Cardiac muscle cell (in vitro differentiated cells and primary cell): ENCODE measurements around the gene RNF39. TPM values are rescaled to one million over a fixed set of nuclear protein-coding genes. Genes with fewer than 3 reads are reported as not detected.
"Not testable (repeated sequence)": the region's sequence is repeated elsewhere in the genome, so short reads cannot be mapped to it uniquely, and the experiment has no call there.

Experiments
- DNase-seq, 2 donors: peaks; one replicate each; pipeline versions ENCODE4 v3.0.0 to v3.0.0-alpha.2; 2010 to 2017; ENCODE audit warnings: low read depth in 1 of 2, low spot score in 1 of 2
- H3K27ac ChIP-seq: fragments of 200-600 bp; sonication (generic); 2 replicates; pipeline ENCODE4 v1.5.1; 2016
- H3K27me3 ChIP-seq: fragments of 200-600 bp; sonication (generic); 2 replicates; pipeline ENCODE4 v1.6.0; 2016; ENCODE audit warnings: control low read depth
- H3K36me3 ChIP-seq: fragments of 200-600 bp; sonication (generic); 2 replicates; pipeline ENCODE4 v1.5.1; 2016; ENCODE audit warnings: control low read depth
- H3K4me1 ChIP-seq: fragments of 200-600 bp; sonication (generic); 2 replicates; pipeline ENCODE4 v1.8.1; 2017; ENCODE audit warnings: low read depth, mild to moderate bottlenecking, mixed run types
- H3K4me3 ChIP-seq: fragments of 200-600 bp; sonication (generic); 2 replicates; pipeline ENCODE4 v1.5.1; 2016; ENCODE audit warnings: mild to moderate bottlenecking
- H3K9me3 ChIP-seq: fragments of 200-600 bp; sonication (generic); 2 replicates; pipeline ENCODE4 v1.5.1; 2017; ENCODE audit warnings: low read depth, mild to moderate bottlenecking, control low read depth
- polyA plus RNA-seq: library from polyadenylated mRNA; unstranded; fragments of >200 nt; fragmentation: Nextera tagmentation; extraction: Ambion mirVana; gene quantifications from 2 replicates; pipeline ENCODE4 v1.2.1, GENCODE V29; 2016
- total RNA-seq: library from RNA; depleted of rRNA; stranded (reverse); fragments of >200 nt; gene quantifications from 2 replicates; pipeline ENCODE4 v1.2.3, GENCODE V29; 2016
- TF ChIP-seq, protein P1 (sequence below): IDR thresholded peaks from 2 replicates; pipeline ENCODE4 v1.5.1; 2012; ENCODE audit warnings: low read depth, mild to moderate bottlenecking, low read length

RNF39 gene, protein sequence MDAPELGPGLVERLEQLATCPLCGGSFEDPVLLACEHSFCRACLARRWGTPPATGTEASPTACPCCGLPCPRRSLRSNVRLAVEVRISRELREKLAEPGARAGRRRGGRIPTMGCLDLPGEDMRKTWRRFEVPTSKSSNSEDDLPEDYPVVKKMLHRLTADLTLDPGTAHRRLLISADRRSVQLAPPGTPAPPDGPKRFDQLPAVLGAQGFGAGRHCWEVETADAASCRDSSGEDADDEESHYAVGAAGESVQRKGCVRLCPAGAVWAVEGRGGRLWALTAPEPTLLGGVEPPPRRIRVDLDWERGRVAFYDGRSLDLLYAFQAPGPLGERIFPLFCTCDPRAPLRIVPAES
- total RNA-seq (not detected in 2 replicates), polyA plus RNA-seq (0.46 and 0.90 TPM in 2 replicates)

DNA sequence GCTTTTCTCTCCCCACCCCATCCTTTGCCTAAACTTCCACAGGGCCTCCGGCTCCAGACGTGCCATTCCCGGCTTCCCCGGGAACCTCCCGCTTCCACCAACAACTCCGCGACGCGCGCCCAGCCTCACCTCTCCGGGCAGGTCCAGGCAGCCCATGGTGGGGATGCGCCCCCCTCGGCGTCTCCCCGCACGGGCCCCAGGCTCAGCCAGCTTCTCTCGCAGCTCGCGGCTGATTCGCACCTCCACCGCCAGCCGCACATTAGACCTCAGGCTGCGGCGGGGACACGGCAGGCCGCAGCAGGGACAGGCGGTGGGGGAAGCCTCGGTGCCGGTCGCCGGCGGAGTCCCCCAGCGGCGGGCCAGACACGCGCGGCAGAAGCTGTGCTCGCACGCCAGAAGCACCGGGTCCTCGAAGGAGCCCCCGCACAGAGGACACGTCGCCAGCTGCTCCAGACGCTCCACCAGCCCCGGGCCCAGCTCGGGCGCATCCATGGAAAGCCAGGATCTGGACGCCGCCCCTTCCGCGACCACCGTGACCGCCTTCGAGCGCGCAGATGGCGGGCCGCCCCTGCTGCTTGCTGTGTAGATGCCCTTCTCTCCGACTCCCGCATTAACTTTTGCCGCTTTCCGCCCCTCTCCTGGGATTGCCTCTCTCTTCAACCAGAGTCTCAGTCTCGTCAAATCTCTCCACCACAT is at the start of gene RNF39:
Gene RNF39, minus strand, starts transcription at position 676 of the 696 bp plus-strand sequence. Its CDS starts 184 bp downstream, at position 492.
- no peak within 1 kb of the TSS for H3K27ac ChIP-seq
- H3K9me3 ChIP-seq = no peaks in the 10 kb centered on the region
- DNase-seq = no peak
- H3K27me3 ChIP-seq = peaks cover 99% of the 10 kb centered on the region
- peak within 1 kb of the TSS; percentile 4 for H3K4me3 ChIP-seq
- no peaks in the 10 kb centered on the region for H3K36me3 ChIP-seq
- TF ChIP-seq, protein P1, sequence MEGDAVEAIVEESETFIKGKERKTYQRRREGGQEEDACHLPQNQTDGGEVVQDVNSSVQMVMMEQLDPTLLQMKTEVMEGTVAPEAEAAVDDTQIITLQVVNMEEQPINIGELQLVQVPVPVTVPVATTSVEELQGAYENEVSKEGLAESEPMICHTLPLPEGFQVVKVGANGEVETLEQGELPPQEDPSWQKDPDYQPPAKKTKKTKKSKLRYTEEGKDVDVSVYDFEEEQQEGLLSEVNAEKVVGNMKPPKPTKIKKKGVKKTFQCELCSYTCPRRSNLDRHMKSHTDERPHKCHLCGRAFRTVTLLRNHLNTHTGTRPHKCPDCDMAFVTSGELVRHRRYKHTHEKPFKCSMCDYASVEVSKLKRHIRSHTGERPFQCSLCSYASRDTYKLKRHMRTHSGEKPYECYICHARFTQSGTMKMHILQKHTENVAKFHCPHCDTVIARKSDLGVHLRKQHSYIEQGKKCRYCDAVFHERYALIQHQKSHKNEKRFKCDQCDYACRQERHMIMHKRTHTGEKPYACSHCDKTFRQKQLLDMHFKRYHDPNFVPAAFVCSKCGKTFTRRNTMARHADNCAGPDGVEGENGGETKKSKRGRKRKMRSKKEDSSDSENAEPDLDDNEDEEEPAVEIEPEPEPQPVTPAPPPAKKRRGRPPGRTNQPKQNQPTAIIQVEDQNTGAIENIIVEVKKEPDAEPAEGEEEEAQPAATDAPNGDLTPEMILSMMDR = no peak
- no peaks in the 10 kb centered on the region for H3K4me1 ChIP-seq

DNA sequence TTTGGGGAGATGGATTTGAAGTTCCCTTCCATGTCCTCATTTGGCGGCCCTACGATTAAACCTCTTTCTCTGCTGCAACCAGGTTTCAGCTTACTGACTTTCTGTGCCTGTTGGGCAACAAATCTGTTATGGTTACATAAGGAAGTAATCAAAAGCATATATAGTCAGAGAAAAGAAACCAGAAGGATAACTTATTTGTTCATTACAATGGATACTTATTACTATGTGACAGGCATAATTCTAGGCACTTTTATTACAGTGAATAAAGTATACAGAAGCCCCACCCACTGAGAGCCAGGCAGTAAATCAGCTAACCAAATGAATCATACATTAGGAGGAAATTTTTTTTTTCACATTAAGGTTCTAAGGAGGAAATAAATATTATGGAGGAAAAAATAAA is 46.9 kb upstream of the RNF39 start:
- Histone ChIP-seq H3K9me3 (no peaks in the 10 kb centered on the region), H3K36me3 (no peaks in the 10 kb centered on the region), H3K4me3 (no peak overlapping the region), H3K4me1 (no peaks in the 10 kb centered on the region), H3K27me3 (peaks cover 59% of the 10 kb centered on the region), H3K27ac (no peak overlapping the region)
- TF ChIP-seq, protein P1 = no peak
- DNase-seq = no peak

DNA sequence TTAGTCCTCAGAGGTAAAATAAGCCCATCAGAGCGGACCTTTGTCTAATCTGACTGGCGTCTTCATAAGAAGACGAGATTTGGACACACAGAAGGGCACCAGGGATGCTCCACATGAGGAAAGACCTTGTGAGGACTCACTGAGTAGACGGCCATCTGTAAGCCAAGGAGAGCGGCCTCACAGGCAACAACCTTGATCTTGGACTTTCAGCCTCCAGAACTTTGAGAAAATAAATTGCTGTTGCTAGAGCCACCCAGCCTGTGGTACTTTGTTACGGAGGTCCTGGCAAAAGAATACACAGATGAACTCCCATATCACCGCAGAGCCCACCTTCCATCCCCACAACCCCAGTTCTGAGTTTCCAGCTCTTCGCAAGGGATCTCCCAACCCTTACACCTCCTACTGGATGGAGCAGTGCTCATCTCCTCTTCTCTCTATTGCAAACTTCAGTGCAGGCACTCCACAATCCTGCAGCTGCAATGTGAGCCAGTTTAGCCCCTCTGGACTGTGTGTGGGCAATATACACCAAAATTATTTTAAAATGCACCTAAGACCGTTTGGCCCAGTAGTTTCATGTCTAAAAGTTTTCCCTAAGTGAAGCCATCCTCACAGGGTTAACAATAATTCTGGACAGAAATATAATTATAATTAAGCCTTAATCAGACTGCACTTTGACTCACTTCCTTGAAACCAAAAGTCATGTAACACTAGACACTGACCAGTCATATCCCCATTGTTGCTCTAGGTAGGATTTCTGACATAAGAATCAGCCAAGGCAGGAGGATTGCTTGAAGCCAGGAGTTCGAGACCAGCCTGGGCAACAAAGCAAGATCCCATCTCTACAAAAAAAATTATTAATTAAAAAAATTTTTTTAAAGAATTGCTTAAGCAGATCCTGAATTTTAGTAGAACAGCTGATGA is 46.1 kb upstream of the RNF39 start:
- peaks cover 51% of the 10 kb centered on the region for H3K27me3 ChIP-seq
- no peak for DNase-seq
- TF ChIP-seq, protein P1 = no peak
- no peak overlapping the region for H3K27ac ChIP-seq
- H3K9me3 ChIP-seq = no peaks in the 10 kb centered on the region
- no peaks in the 10 kb centered on the region for H3K36me3 ChIP-seq
- no peaks in the 10 kb centered on the region for H3K4me1 ChIP-seq
- no peak overlapping the region for H3K4me3 ChIP-seq

DNA sequence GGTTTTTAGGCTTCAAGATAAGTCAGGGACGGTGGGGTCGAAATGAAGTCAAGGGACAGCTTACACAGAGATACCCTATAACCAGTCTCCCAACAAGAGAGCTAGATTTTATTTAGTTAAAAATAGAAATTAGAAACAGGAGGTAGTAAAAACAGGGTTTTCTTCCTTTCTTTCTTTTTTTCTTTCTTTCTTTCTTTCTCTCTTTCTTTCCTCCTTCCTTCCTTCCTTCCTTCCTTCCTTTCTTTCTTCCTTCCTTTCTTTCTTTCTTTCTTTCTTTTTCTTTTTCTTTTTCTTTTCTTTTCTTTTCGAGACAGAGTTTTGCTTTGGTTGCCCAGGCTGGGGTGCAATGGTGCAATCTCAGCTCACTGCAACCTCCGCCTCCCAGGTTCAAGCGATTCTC is 43.1 kb upstream of the RNF39 start:
- not testable (repeated sequence) for H3K4me3 ChIP-seq, H3K4me1 ChIP-seq, H3K36me3 ChIP-seq, H3K27ac ChIP-seq, DNase-seq, H3K9me3 ChIP-seq
- peaks cover 52% of the 10 kb centered on the region for H3K27me3 ChIP-seq

DNA sequence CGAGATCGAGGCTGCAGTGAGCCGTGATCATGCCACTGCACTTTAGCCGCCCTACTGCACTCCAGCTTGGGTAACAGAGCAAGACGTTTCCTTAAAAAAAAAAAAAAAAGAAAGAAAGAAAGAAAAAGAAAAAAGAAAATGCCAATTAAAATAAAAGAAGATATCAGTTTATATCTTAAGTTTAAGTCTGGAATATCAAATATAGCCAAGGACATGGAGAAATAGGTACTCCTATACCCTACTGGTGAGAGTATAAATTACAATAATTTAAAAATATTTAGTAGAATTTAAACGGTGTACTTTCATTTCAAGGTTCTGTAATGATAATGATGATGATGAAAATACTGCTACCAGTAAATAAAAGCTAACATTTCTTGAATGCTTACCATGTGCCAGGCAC is 41.2 kb upstream of the RNF39 start:
- H3K4me1 ChIP-seq = no peaks in the 10 kb centered on the region
- H3K27me3 ChIP-seq = peaks cover 52% of the 10 kb centered on the region

More for the DNA sequence above, 41.2 kb upstream of the RNF39 start:
- TF ChIP-seq, protein P1 = no peak
- Histone ChIP-seq H3K27ac (no peak overlapping the region), H3K9me3 (no peaks in the 10 kb centered on the region), H3K4me3 (no peak overlapping the region), H3K36me3 (no peaks in the 10 kb centered on the region)
- no peak for DNase-seq
